Globus pallidus (tissue), 1 donor: ENCODE data around the gene L1CAM.
"Not testable (repeated sequence)": the region's sequence is repeated elsewhere in the genome, so short reads cannot be mapped to it uniquely, and the experiment has no call there.

ENCODE experiments used
- DNase-seq: peaks from one replicate; pipeline ENCODE4 v3.0.0-alpha.2; 2015; ENCODE audit warnings: low spot score

L1CAM gene

GRCh38 chrX:153829799-153830639 is 56.0 kb downstream of the L1CAM start, which contains the start of gene PDZD4:
Gene PDZD4 (minus strand): TSS chrX:153830544. CDS start chrX:153830298, 246 bp downstream.
- DNase-seq = no peak

- DNase-seq = no peak
Measured at GRCh38 chrX:153829549-153829798, 56.5 kb downstream of the L1CAM start.

GRCh38 chrX:153828723-153829548 is 57.0 kb downstream of the L1CAM start:
- DNase-seq = no peak

- no peak for DNase-seq
Measured at GRCh38 chrX:153828308-153828707, 57.7 kb downstream of the L1CAM start.

GRCh38 chrX:153827903-153828302 is 58.1 kb downstream of the L1CAM start:
- DNase-seq = no peak

DNA sequence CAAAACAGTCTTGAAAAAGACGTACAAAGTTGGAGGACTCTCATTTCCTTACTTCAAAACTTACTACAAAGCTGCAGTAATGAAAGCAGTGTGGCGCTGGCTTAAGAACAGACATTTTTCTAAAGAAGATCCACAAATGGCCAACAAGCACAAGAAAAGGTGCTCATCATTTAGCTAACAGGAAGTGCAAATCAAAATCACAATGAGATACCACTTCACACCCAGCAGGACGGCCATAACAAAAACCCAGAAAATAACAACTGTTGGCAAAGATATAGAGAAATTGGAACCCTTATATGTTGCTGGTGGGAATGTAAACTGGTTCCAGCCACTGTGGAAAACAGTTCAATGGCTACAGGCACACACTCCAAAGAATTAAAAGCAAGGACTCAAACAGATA is 59.0 kb downstream of the L1CAM start:
- no peak for DNase-seq

- DNase-seq = no peak
Measured at GRCh38 chrX:153825042-153825441, 60.9 kb downstream of the L1CAM start.

DNA sequence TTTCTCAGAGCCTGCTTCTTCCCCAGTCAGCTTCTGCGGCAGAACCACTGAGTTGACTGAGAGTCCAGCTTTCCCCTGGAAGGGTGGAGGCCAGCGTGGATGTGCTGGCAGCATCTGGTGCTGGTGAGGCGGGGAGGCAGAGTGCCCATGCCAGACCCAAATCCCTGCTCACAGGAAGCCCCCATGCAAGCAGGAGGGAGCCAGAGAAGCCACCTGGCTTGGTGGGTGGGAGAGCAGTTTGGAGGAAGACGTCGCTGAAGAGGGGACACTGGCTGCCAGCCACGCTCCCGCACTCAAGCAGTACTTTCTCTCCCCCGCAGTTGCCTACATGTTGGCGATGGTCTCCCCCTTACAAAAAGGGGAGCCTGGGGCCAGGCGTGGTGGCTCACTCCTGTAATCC is 61.6 kb downstream of the L1CAM start:
- DNase-seq = no peak

GRCh38 chrX:153821066-153821465 is 64.9 kb downstream of the L1CAM start:
- no peak for DNase-seq

DNA sequence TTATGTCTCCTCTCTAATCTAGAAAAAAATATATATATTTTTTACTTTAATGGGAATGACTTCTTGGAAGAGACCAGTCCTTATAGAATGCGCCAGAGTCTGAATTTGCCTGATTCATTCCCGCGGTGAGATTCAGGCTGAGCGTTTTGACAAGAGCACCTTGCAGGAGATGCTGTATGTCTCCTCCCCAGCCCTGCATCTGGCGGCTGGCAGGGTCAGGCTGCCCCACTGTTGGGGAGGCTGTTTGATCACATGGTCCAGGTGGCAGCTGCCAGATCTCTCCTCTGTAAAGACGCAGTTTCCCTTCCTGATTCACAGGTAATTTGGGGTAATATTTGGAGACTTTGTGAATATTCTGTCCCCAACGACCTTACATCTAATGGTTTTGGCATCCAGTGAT is 65.4 kb downstream of the L1CAM start:
- DNase-seq = no peak

DNA sequence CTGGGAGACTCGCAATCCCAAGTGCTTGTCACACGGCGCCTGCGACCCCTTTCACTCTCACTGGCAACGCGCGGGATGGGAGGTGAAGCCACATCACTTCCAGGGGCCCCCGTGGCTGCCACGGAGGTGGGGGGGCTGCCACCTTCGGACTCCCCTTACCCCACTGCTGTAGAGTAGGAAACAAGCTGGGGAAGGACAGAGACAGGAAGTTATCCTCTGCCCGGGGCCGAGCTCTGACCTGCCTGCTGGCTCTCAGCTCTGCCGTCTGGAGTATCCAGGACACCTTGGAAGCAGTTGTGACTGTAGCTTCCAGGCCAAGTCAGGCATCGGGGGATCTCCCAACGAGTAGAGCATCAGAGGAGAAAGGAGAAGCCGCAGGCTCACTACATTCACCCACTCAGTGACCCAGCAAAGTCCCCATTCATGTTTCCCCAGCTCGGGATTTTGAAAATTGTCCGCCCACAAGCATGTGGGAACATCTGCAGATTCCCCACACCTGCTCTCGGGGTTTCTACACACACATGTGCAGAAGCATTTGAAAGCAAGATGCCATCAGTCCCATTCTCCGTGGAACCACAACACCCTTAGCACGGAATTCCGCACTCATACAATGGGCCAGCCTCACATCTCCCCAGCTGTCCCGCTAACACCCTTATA is 66.5 kb downstream of the L1CAM start:
- DNase-seq = no peak

- DNase-seq = peak; percentile 14
Measured at GRCh38 chrX:153818571-153819383, 67.2 kb downstream of the L1CAM start.

DNA sequence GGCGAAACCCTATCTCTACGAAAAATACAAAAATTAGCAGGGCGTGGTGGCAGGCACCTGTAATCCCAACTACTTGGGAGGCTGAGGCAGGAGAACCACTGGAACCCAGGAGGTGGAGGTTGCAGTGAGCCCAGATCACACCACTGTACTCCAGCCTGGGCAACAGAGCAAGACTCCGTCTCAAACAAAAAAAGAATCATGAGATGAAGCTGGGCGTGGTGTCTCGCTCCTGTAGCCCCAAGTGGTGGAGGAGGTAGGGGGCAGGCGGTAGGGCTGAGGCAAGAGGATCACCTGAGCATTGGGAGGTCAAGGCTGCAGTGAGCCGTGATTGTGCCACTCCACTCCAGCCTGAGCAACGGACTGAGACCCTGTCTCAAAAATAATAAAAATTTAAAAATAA is 67.9 kb downstream of the L1CAM start:
- DNase-seq = not testable (repeated sequence)

GRCh38 chrX:153816831-153817690 is 68.9 kb downstream of the L1CAM start:
- no peak for DNase-seq

DNA sequence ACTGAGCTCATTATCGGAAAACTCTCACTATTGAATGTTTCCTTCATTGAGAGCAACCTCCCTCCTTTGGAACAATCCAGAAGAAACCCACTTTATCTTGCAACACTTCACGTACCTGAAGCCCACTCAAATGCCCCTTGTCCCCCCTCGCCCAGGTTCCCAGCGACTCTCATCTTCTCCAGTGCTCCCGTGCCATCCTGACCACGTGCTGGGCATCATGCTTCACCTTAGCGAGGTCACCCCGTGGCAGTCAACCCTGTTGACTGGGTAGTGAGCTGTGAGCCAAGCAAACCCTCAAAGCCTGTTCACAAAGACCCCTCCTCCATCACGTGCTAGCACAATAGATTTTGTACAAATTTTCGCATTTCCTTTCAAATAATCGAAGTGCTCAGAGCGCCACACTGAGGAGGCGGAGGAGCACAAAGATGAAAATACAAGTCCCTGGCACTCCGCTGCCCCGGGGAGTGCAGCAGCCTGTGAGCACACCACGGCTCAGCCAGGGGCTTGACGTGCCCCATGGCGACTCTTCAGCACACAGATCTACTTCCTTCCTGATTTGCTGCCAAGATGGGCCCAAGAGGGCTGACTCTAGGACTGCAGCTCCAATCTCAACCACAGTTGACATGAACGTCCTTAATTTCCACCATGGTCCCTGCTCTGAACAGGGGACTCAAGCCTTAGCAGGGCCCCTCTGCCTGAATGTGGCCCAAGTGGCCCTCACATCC is 71.2 kb downstream of the L1CAM start:
- no peak for DNase-seq

DNA sequence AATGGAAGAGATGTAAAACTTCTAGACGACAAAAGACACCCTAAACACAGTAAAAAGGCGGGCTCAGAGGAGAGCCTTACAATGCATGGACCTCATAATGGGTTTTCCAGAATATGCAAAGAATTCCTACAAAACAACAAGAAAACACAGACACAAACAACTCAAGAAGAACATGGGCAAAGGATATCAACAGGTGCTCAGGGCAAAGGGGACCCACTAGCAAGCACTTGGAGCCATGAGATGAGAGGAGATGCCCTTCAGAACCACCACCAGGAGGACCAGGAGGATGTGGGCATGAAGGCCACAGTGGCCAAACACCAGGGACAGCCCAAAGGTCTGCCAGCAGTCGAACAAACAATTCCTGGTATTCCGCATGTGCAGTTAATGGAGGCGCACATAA is 72.8 kb downstream of the L1CAM start:
- no peak for DNase-seq

DNA sequence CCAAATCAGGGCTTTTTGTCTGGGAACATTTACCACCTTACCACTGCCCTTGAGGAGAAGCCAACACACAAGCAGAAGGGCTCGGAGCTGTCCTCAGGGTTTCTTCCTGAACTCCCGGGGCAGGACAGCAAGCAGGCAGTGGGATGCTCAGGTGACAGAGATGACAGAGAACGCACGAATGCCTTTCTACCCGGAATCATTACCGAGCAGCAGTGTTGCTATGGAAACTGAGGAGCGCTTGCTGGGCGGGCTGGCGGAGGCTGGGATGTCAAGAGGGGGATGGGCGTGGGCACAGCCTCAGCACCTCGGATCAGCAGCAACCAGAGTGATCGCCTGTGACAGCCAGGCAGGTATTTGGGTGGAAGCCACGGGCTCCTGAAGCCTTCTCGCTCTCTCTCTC is 73.8 kb downstream of the L1CAM start:
- DNase-seq = no peak
